GM19372 (cell line): Measurements from ENCODE around the gene CCL24.
"Not testable (repeated sequence)": the region's sequence is repeated elsewhere in the genome, so short reads cannot be mapped to it uniquely, and the experiment has no call there.

Source experiments
- ATAC-seq: cut with Tn5 transposase; IDR thresholded peaks from one replicate; pipeline ENCODE4 v1.9.1; 2021; ENCODE audit warnings: mild to moderate bottlenecking, low read depth, moderate library complexity; ENCODE audit not compliant: unreplicated experiment

Gene CCL24

GRCh38 chr7:75820688-75821087, 7.1 kb upstream of the CCL24 start:
- ATAC-seq: no peak

GRCh38 chr7:75819711-75820110, 6.1 kb upstream of the CCL24 start:
- no peak for ATAC-seq

GRCh38 chr7:75818472-75818871, 4.9 kb upstream of the CCL24 start:
- ATAC-seq: no peak

GRCh38 chr7:75817116-75817515, 3.5 kb upstream of the CCL24 start:
- ATAC-seq: no peak

GRCh38 chr7:75815418-75816064, 1.9 kb upstream of the CCL24 start:
- ATAC-seq: no peak

GRCh38 chr7:75814407-75814947, 871 bp upstream of the CCL24 start:
- no peak for ATAC-seq

GRCh38 chr7:75813084-75813483, 522 bp downstream of the CCL24 start:
- ATAC-seq: no peak

GRCh38 chr7:75811894-75812678, 1.5 kb downstream of the CCL24 start:
- no peak for ATAC-seq

- ATAC-seq: no peak
These were observed 4.2 kb downstream of the CCL24 start for GRCh38 chr7:75809396-75809795.

- ATAC-seq: no peak
These were observed 5.5 kb downstream of the CCL24 start for GRCh38 chr7:75808106-75808505.

GRCh38 chr7:75807452-75807851, 6.2 kb downstream of the CCL24 start:
- no peak for ATAC-seq

- no peak for ATAC-seq
These were observed 6.9 kb downstream of the CCL24 start for GRCh38 chr7:75806560-75807307.

GRCh38 chr7:75804705-75805104, 8.9 kb downstream of the CCL24 start:
- no peak for ATAC-seq

- ATAC-seq: no peak
These were observed 9.6 kb downstream of the CCL24 start for GRCh38 chr7:75804004-75804403.

- no peak for ATAC-seq
These were observed 11.1 kb downstream of the CCL24 start for GRCh38 chr7:75802552-75802821.

GRCh38 chr7:75798770-75799169, 14.8 kb downstream of the CCL24 start:
- no peak for ATAC-seq

- no peak for ATAC-seq
These were observed 17.2 kb downstream of the CCL24 start for GRCh38 chr7:75796420-75796819.

GRCh38 chr7:75795831-75796285, 17.7 kb downstream of the CCL24 start:
- ATAC-seq: no peak

- ATAC-seq: no peak
These were observed 19.9 kb downstream of the CCL24 start for GRCh38 chr7:75793676-75794075.

- ATAC-seq: not testable (repeated sequence)
These were observed 21.0 kb downstream of the CCL24 start for GRCh38 chr7:75792567-75792966.

GRCh38 chr7:75789361-75789924, 24.2 kb downstream of the CCL24 start:
- no peak for ATAC-seq
